NCI-H526 (cell line): ENCODE results near the gene CHRNB4.
"Not testable (repeated sequence)": the region's sequence is repeated elsewhere in the genome, so short reads cannot be mapped to it uniquely, and the experiment has no call there.

ENCODE experiments used
- DNase-seq, 2 experiments: peaks; one replicate each; lab custom pipeline; 2025; lab: John Stamatoyannopoulos, UW

The CHRNB4 gene, protein sequence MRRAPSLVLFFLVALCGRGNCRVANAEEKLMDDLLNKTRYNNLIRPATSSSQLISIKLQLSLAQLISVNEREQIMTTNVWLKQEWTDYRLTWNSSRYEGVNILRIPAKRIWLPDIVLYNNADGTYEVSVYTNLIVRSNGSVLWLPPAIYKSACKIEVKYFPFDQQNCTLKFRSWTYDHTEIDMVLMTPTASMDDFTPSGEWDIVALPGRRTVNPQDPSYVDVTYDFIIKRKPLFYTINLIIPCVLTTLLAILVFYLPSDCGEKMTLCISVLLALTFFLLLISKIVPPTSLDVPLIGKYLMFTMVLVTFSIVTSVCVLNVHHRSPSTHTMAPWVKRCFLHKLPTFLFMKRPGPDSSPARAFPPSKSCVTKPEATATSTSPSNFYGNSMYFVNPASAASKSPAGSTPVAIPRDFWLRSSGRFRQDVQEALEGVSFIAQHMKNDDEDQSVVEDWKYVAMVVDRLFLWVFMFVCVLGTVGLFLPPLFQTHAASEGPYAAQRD

DNA sequence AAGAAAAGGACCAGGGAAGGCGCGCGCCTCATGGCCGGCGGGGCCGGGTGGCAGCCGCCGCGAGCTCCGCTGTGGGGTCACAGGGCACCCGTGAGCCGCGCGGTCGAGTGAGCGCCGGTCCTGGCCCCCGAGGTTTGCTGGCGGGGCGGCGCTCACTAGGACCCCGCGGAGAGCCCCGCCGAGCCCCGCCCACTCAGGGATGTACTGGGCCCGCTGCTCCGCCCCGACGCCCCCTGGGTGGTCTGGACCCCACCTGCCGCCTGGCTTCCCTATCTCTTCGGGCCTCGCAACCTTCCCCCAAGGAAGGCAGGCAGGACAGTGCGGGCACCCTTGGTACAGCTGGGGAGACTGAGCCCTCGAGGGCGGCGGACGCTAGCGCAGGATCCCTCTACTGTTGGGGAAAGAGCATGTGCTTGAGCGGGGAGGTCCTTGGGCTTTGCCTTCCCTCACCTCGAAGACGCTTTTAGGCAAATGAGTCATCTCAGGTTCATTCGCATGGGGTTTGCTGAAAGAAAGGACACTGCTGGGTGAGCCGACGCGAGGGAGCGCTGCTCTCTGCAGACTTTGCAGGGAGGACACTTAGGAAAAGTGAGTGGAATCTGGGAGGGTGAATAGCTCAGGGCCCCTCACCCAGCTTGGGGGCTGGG, at the start of gene CHRNB4:
CHRNB4 (minus strand) TSS at position 109 of the 647 bp plus-strand sequence; CDS start at position 32, 77 bp downstream.
- DNase-seq = peak; percentile 42 to 56

DNA sequence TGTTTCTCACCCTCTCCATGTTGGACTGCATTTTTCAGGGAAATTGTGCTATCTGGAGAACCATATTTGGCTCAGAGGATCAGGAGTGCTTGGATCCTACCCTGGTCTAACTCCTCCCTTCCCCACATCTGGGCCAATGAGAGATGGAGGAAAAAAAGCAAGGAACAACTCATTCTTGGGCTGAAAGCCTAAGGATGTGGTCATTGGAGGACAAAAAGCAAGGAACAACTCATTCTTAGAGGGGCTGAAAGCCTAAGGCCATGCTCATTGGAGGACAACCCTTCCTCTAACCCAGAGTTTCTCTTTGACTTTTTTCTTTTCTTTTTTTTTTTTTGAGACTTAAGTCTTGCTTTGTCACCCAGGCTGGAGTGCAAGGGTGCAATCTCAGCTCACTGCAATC, 48.6 kb upstream of the CHRNB4 start:
- no peak for DNase-seq

DNA sequence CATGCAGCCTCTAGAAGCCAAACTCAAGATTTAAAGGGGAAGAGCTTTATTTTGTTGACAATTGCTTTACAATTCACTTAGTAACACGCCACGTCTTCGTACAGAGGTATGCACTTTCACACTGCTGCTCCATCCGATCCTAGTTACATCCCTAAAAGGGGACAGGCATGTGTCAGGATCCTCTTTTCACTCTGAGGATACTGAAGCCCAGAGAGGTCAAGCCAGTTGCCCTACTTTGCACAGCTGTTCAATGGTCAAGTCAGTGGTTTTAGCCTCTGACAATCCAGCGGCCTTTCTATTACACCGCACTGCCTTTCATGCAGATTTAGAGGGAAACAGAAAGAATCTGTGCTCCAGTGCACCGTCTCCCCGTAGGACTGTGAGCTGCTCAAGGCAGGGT, 44.9 kb upstream of the CHRNB4 start:
- DNase-seq = no peak

DNA sequence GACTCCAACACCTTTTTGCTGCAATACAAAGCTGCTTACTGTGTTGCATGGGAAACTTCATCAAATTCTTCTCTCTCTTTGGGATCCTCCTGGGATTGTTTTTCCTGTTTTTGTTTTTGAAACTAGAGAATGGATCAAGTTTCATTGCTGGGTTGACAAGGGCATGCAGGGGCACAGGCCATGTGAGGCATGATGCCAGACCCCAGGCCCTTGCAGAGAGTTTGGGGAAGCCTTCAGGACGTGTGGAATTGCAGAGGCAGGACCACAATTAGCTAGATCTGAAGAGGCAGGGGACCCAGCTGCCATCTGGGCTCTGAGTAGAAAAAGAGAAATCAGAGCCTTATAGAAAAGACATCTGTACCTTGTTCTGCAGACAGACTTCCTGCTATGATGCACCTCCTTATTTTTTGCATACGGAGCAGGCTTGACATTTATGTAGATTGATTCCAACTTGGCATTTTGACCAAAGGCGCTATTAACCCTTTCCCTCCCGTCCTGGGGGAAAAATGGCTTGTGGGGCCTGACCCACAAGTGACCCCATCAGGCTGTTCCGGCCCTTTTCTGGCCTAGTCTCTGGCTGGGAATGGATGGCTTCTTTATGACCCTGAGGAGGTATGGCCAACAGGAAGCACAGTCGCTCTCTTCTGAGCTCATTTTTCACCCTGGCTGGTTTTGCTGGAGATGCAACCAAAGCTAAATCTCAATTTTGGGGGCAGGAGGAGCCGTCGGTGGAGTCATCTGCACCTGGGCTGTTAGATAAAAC, 44.3 kb upstream of the CHRNB4 start:
- DNase-seq = no peak

DNA sequence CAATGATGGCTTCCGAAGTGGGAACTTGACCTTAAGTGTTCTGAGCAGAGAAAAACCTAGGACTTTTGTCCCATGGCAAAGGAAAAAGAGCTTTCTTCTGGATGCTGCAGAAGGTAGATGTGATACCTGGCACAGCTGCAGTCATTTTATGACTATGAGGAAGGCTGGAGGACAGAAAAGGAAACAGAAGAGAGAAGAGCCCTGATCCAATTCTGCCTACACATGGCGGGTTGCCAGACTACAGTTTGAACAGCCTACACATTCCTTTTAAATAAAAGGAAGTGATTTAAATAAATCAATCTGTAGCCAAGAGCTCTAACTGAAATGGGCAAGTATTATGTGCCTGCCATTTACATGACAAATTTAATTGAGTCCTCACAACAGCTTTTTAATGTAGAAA, 43.6 kb upstream of the CHRNB4 start:
- DNase-seq = no peak

DNA sequence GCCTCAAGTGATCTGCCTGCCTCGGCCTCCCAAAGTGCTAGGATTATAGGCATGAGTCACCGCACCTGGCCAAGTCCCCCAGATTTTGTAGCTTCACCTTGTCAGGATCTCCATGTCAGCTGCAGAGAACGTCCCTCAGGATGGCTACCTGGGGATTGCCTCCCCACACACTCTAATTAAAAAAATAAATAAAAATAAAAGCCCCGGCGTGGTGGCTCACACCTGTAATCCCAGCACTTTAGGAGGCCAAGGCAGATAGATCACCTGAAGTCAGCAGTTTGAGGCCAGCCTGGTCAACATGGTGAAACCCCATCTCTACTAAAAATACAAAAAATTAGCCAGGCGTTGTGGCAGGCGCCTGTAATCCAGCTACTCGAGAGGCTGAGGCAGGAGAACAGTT, 42.6 kb upstream of the CHRNB4 start:
- DNase-seq = not testable (repeated sequence)

DNA sequence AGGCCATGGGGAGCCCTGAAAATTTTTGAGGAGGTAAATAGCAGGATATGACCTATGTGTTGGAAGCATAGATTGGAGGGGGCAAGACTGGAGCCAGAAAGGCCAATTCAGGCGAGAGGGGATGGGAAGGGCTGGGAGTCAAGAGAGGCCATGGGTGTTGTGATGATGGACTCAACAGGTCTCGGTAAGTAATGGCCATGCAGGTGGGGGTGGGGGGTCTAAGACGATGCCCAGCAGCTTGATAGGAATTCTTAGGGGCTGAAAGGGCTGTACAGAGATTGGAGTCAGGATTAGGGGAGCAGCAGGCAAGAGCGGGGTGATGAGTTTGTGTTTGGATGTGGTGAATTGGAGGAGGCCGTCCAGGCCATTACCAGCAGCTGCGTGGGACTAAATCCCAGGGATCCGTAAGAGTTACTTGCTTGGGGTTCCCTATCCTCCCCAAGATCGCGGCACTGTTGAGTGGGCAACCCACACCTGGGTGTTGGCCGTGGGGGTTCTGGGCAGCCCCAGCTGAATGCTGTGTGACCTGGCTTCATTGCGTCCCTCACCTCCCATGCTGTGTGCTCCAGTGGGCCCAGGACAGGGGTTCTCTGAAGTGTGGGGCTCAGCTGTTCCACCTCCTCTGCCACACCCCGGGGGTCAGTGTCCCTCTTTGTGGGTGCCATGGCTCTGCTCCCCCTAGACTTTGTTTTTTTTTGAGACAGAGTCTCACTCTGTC, 41.8 kb upstream of the CHRNB4 start:
- no peak for DNase-seq

DNA sequence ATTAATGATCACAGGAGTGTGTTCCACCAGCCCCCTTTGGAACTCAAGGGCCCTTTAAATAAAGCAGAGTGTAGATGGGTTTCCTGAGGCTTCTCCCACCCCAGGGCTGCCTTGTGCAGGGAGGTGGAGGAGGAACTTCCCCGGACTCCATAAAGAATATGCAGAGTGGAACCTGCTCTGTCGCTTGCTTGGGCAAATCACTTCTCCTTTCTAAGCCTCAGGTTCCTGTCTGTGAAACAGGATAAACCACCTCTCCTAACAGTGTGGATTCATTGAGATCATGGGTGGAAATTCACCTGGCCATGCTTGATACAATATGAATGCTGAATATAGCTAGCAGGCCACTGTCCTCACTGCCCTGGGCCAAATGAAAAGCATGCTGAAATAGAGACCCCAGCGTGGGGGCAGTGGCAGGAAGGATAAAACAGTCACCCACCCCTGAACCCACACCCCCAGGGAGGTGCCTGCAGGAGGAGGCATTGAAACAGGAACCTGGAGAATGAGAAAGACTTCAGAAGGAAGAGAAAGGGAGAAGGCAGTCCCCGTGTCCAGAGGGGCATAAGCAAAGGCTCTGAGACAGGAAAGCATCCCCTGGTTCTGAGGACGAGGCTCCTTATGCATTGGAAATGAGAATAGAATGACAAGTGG, 41.1 kb upstream of the CHRNB4 start:
- no peak for DNase-seq

DNA sequence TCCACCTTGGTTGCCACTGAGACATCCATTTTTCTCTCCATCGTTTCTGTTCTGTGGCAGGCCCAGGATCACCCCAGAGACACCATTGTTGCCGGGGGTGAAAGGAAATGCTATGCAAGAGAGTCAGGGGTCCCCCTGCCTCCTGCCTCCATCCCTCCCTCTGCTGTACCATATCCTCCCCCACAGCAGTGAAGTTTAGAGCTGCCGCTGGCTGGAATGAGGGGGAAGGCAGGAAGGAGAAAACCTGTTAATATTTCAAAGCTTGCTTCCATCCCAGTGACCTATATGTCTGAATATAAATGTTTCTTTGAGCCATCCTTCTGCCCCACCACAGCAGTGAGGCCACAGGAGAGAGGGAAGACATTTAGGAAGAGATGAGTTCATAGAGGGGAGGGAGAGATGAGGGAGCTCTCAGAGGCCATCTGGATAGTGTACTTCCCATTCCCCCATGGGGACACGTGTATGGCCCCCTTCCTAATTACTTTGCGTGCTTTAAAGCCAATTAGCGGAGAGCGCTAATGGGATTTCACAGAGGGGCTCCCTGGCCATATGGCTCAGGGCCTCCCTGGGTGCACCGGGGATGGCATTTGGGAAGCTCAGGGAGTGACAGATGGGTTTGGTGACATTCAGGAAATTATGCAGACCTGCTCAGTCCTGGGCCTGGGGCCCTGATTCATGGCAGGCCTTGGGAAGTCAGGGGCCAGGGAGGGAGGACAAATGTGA, 40.4 kb upstream of the CHRNB4 start:
- DNase-seq = no peak

DNA sequence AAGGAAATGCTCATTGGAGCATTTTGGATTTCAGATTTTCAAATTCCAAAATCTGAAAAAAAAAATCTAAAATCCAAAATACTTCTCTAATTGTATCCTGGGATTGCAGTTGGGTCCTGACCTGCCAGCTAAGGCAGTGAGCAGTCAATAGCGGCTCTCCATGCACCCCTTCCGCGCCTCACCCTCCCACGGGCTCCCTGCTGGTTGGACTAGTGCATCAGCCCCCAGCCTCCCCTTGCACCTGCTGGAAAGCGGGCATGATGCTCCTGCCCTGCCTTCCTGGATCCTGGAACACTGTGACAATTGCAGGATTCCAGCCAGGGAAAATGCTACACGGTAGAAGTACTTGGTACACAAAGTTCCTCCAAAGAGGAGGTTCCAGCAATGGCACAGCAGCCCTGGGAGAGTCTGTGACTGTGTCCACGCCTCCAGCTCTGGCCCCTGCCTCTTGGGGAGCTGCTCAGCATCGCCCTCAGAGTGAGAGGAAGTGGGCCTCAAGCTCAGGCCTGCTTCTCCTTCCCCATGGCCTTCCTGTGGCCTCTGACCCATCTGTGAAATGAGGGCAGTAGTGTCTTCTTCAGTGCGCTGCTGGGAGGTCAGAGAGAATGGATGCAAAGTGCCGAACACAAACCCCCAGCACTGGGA, 39.5 kb upstream of the CHRNB4 start:
- no peak for DNase-seq

DNA sequence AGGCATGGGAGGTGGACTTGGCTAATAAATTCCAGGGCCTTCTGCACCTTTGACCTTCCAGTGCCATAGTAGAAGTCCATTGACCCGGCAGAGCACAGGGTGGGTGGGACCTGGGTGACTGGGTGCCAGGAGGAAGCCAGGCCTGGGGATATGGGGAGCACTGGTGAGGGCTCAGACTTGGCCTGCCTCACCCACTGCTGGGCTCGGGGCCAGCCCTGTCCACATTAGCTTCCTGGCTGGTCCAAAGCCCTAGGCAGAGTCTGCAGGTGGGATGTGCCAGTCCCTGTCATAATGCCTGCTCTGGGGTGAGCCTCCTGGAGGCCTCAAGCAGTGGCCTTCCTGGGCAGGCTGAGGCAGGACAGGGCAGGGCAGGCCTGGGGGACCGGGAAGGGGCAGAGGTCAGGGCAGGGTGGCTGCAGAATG, 38.1 kb upstream of the CHRNB4 start:
- no peak for DNase-seq

DNA sequence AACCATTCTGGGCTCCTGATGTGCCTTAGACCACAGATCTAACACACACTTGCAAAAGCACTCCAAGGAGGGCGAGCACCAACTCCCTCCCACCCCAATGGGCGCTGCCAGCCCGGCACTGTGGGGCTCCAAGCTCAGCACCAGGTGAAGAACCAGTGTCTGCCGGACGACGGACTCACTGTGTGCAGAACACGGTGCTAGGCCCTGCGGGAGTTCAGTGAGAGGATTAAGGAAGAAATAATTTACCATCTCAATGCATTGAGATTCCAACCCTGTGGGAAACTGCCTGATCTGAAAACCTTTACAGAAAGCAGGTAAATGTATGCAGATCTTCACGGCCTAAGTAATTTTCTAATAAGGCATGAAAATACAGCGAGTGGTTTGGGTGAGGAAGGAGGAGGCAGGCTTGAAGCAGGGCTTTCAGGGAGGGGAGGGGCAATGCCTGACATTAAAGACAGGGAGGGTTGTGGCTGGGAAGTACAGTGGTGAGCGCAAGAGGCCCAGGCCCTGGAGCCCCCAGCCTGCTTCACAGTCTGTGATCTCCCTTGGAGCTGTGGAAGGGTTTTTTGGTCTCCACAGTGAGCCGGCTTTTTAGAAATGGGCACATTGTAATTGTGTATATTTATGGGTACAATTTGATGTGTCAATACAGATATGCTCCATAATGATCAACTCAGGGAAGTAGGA, 35.6 kb upstream of the CHRNB4 start:
- no peak for DNase-seq

DNA sequence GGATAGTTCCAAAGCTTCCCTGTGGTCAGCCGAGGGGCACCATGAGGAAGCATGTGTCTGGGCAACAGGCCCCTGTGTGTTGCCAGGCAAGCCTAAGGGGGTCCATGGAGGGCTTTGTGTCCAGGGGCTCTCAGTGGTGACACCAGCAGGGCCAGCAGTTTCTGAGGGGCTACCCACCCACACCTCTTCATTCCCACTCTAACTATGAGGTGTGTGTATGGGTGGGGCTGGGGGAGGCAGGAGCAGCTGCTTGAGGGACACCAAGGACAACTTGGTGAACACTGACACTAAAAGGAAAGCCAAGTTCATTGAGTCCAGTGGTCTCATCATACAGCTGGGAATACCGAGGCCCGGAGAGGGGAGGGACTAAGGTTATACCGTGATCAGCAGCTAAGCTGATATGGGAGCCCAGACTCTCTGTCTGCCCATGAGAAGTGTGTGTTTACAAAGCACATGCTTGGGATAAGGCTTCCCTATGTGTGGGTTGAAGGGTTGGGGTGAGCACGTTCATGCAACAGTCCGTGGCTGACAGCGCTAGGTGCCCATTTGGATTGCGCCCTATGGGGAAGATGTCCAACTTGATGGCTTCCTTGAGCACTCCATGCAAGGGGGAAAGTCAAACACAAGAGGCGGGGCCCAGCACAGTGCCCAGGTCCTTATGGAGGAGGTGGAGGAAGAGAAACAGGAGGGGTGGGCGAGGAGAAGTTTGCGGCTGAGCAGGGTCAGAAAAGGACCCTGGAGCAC, 34.8 kb upstream of the CHRNB4 start:
- DNase-seq = no peak

DNA sequence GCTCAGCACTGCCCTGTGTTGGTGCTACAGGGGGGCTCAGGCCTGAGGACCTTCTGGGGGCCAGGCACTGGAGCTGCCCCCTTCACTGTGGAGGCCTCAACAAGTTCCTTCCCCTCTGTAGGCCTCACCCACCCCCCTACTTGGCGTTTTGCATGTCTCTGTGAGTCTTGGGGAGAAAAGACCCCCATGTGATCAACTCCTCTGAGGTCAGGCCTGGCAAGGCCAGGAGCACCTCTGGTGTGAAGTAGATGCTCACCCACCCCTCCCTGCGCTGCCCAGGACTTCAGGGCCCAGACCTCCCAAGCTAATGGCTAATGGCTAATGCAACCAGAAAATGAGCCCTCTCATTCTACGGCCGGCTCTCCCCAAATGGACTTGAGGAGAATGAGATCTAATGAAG, 34.2 kb upstream of the CHRNB4 start:
- no peak for DNase-seq

DNA sequence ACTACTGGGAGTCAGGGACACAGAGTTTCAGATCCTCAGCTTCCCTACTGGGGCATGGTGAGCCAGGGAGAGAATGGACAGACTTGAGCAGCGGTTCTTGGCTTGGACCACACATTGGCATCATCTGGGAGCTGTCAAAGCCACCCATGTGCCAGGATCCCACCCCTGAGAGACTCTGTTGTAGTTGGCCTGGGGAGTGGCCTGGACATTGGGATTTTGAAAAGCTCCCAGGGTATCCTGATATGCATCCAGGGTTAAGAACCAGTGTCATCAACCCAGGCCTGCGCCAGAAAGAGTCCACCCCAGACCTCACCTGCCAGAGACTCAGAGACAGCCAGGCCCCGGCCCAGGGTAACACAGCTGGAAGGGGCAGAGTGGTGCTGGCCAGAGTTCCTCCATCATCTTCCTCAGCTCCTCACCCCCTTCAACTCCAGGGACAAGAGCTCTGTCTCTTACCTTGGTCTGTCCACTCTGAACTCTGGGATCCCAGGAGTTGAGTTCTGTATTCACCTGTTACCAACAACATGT, 33.0 kb upstream of the CHRNB4 start:
- no peak for DNase-seq

DNA sequence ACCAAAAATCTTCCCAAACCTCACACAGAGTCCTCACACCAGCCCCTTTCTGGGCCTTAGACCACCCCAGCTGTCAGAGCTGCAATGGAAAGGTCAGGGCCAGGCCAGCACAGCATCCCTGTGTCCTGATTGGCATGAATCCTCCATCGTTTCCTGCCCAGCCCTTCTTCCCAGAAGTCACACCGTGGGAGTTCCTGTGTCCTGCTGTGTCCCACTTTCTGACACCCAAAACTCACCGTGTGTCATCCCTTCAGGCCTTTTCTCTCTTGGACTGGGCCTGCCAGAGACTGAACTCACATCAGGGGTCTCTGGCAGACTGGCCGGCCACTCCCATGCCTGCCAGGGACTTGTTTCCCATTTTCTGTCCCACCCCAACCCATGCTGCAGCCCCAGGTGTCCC, 32.5 kb upstream of the CHRNB4 start:
- DNase-seq = no peak

DNA sequence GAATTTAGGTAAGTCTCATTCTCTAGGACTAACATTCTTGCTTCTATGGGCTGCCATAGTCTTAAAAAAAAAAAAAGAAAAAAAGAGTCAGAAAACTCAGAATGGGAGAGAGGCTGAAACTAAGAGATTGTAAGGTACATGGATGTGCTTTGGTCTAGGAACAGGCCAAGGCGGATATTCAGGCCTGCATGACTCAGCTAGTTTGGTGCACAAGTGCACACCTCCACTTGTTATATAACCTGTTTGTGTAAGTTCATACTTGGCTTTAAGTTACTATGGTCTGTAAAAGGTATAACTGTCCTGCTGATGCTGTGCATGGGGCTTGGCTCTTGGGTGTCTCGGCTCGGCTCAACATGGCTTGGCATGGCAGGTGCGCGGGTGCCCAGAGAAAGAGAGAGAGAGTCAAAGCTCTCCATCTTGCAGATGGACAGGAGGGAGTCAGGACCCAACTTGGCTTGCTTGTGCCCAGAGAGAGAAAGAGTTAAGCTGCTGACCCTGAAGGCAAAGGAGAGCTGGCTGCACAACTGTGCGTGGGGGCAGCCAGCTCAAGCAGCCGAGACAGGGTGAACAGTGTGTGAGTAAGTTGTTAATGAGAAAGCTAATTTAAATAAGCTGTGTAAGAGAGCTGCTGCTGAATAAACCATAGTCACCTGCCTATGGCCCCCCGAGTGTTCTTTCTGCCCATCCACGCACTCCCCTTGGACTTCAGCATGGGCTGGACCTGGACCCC, 31.4 kb upstream of the CHRNB4 start:
- DNase-seq = no peak

DNA sequence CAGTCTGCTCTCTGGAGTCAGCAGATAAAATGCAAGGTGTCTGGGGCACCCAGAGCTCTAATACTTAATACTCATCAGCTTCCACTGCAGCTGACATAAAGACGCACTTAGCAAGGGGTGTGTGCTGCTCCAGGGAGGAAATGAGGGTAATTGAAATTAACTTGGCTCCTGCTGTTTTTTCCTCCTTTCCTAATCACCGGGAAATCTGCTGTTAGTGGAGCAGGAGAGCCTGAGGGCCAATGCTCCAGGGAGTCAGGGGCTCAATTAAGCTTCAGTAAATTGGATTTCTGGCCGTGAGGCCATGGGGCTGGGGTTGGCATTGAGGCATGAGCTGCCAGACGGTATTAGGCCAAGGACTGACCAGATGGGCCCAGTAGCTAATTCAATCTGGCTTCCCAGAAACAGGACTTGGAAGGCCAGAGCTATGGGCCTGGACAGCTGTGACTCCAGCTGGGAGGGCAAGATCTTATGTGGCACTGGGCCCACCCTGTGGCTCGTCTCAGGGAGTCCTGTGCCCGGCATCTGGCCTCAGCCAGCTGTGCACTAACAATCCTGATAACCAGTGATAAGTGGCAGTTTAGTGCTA, 30.7 kb upstream of the CHRNB4 start:
- DNase-seq = no peak
